ENCODE data around the gene SOHLH2.
A peak's percentile ranks its signal among the peaks of the same experiment; 100 is the strongest.

Gene SOHLH2

DNA sequence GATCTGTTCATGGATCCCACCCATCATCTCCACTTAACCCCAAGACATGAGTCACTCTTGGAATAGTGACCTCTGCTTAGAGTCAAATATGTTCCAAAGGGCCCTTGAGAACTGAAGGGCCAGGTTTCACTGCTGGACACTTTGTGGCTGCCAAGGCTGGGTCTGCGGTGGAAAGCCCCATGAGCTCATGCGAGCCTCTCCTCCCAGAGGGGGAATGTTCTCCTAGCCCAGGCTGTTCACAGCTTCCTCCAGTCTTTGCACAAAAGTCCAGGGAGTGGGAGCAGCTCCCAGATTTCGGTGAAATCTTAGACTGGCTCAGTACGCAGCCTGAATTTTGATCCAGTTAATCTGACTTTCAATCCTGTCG lies 82.4 kb downstream of the SOHLH2 start:
- DNase-seq (ENCODE audit: low spot score): no peak

DNA sequence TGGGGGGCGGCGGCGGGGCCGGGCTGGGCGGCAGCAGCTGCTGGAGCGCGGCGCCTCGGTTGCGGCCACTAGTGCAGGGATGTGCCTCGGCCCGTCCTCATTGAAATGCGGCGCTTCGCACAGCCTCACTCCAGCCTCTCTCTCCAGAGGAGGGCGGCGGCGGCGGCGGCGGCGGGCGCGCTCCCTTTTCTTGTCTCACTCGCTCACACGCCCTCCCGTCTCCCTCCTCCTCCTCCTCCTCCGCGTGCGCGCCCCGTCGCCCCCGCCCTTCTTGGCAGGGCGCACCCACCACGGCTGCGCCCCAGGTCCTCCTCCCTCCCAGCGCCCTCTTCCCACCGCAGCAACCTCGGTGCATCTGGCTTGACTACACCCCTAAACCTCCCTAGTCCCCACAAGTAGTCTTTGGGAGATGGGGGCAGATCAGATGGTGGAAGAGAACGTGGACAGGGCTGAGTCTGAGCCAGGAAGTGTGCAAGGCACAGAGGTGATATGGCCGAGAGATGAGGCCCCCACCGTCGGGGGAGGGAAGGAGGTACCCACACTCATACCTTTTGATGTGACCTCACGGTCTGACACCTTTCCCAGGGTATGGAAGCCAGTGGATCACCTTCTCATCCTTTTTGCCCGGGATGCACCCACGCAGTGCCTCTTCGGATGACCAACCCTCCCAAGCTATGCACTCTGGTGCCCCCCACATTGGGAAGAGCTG lies 83.0 kb downstream of the SOHLH2 start, which contains the start of gene DCLK1:
DCLK1 (minus strand) TSS at position 161 of the 709 bp plus-strand sequence.
- DNase-seq (ENCODE audit: low spot score): peak; percentile 42

DNA sequence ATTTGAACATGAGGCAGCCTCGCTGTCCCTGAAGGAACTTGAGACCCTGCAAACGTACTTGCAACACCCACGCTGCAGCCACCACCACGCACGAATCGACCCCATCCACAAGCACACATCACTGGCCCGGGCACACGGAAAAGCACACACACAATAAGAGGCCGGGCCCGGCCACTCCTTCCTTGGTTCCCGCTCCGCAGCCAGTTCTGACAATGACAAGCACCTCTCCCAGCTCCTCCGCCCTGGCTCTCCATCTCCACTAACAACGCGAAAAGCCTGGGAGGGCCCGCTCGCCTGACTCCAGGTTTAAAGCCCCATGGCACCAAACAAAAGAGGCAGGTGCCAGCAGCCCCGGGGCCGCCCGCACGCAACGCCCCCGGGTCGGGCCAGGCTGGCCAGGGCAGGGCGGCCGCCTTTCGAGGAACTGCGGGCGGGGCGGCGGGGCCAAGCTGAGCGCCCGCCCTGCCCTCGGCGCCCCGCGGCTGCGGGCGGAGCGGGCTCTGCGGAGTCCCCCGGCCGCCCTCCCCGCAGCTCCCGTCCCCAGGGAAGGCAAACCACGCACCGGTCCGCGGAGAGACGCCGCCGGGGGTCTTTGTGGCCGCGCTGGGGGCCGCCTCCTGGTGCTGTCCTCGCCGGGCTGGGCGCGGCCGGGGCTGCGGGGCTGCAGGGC lies 83.7 kb downstream of the SOHLH2 start:
- peak; percentile 25 for DNase-seq (ENCODE audit: low spot score)

DNA sequence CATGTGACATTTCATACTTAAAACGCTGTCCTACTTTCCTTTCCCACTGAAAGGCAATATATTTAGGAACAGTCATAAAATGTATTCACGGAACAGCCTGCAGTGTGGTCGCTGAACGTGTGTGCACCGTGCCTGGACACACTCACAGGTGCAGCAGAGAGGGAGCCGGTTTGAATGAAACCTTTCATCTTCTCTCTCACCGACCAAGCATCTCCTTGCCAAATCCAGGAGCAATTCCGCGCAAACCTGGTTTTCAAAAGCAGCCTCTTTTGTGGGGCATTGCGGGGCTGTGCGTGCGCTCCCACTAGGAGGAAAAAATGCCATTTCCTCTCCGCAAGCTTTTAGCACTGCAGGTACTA lies 84.2 kb downstream of the SOHLH2 start:
- DNase-seq (ENCODE audit: low spot score): no peak

DNA sequence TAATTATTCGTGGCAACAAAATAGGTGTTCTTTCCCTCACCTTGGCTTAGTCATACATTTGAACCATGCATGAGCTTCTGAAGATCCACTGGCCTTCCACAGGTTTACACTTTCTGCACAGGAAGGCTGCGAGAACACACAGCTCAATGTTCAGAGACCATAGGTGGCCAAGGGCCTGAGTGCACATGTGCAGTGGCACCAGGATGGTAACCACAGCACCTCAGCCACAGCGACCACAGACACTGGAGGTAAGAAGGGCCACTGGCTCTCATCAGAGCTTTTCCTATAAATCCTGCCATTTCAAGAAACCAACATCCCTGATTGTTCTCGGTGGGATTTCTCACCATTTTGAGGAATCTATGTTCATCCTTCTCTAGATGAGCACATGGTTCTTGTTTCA lies 84.8 kb downstream of the SOHLH2 start:
- no peak for DNase-seq (ENCODE audit: low spot score)

DNA sequence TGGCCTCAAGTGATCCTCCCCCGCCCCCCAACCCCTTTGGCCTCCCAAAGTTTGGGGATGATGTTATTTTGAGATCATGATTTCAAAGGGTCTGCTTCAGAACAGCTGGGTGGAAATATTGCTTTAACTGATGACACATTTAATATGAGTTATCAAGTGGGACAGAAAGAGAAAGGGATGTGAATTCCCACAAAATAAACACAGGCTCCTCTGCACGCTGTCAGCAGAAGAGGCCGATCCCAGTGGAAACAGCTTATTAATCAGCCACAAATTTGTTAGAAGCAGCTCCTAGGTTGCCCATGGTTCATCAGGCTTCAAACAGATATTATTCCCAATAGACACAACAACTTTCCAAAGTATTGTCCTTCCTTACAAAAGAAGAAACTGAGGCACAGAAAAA lies 87.9 kb downstream of the SOHLH2 start:
- no peak for DNase-seq (ENCODE audit: low spot score)

DNA sequence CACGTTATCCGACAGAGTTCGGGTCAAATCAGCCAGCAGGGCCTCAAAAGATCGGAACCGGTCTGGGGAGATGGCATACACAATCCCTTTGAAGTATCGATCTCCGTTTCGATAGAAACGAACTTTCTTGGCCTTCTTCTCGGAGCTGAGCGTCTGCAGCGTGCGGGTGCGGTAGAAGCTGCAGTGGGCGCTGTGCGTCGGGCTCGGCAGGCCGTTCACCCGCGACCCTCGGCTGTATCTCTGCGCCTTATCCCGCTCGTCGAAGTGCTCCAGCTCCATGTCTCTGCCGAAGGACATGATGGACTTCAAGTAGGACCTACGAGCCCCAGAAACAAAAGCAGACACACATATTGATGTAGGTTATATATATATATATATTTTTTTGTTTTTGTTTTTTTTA lies 88.5 kb downstream of the SOHLH2 start:
- DNase-seq (ENCODE audit: low spot score): no peak

DNA sequence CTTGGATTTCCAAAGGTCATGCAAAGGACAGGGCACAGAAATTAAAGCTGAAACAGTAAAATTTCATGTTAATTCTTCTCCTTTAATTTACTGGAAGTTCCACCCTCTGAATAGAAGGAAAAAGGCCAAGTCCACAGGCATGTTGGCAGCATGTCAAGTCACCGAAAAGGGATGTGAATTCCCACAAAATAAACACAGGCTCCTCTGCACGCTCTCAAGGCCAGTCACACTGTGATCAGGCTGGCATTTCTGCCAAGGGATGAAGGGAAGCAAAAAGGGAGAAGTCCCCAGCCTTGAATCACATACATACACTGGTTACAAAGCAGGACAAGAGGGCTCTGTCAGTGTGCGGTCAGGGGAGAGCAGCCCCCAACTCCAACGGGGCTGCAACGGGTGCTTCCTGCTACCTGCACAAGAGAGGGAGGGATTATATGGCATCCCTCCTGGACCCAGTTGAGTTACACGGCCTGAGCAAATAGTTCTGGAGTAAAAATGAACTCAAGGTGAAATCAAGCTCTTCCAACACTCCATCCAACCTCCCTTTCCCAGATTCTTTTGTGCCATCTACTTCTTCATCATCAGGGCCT lies 90.0 kb downstream of the SOHLH2 start:
- DNase-seq (ENCODE audit: low spot score): peak; percentile 62

Data from AG20443 (cell line).